HG02981 (cell line): ENCODE results near the gene TSPAN2.

Source experiments
- ATAC-seq: cut with Tn5 transposase; IDR thresholded peaks from one replicate; pipeline ENCODE4 v1.9.1; 2021; ENCODE audit warnings: mild to moderate bottlenecking, moderate library complexity; ENCODE audit not compliant: unreplicated experiment

Gene TSPAN2

GRCh38 chr1:115076384-115076915, 12.9 kb downstream of the TSPAN2 start:
- no peak for ATAC-seq

- no peak for ATAC-seq
Measured at GRCh38 chr1:115074839-115075534, 14.3 kb downstream of the TSPAN2 start.

GRCh38 chr1:115073298-115074087, 15.8 kb downstream of the TSPAN2 start:
- ATAC-seq, result no peak

- no peak for ATAC-seq
Measured at GRCh38 chr1:115071012-115071664, 18.2 kb downstream of the TSPAN2 start.

- ATAC-seq, result no peak
Measured at GRCh38 chr1:115069659-115070308, 19.5 kb downstream of the TSPAN2 start.

GRCh38 chr1:115068826-115069585, 20.3 kb downstream of the TSPAN2 start:
- no peak for ATAC-seq

- no peak for ATAC-seq
Measured at GRCh38 chr1:115067161-115067859, 22.0 kb downstream of the TSPAN2 start.

- ATAC-seq, result no peak
Measured at GRCh38 chr1:115065021-115065420, 24.3 kb downstream of the TSPAN2 start.

GRCh38 chr1:115064461-115064860, 24.8 kb downstream of the TSPAN2 start:
- no peak for ATAC-seq

GRCh38 chr1:115063228-115063901, 25.9 kb downstream of the TSPAN2 start:
- no peak for ATAC-seq

- ATAC-seq, result peak; percentile 61
Measured at GRCh38 chr1:115062542-115063004, 26.7 kb downstream of the TSPAN2 start.

- no peak for ATAC-seq
Measured at GRCh38 chr1:115060501-115060900, 28.8 kb downstream of the TSPAN2 start.

- no peak for ATAC-seq
Measured at GRCh38 chr1:115059316-115059715, 30.0 kb downstream of the TSPAN2 start.

- no peak for ATAC-seq
Measured at GRCh38 chr1:115057661-115058254, 31.5 kb downstream of the TSPAN2 start.

GRCh38 chr1:115056395-115056798, 32.9 kb downstream of the TSPAN2 start:
- no peak for ATAC-seq

- ATAC-seq, result peak; percentile 87
Measured at GRCh38 chr1:115052454-115053083, 36.7 kb downstream of the TSPAN2 start.

- ATAC-seq, result no peak
Measured at GRCh38 chr1:115051850-115052249, 37.5 kb downstream of the TSPAN2 start.

- no peak for ATAC-seq
Measured at GRCh38 chr1:115046751-115047150, 42.6 kb downstream of the TSPAN2 start.
